Cortex of kidney (tissue), 1 donor: ENCODE measurements around the gene KIRREL3.

ENCODE experiments used
- DNase-seq: peaks from one replicate; lab custom pipeline; 2025; lab: John Stamatoyannopoulos, UW

KIRREL3 gene

GRCh38 chr11:126467471-126467870 is 533.1 kb downstream of the KIRREL3 start:
- DNase-seq: no peak

GRCh38 chr11:126467046-126467370 is 533.6 kb downstream of the KIRREL3 start:
- DNase-seq: no peak

GRCh38 chr11:126466236-126467045 is 534.1 kb downstream of the KIRREL3 start:
- DNase-seq: no peak

GRCh38 chr11:126465573-126466188 is 534.9 kb downstream of the KIRREL3 start:
- no peak for DNase-seq

GRCh38 chr11:126464796-126465195 is 535.8 kb downstream of the KIRREL3 start:
- no peak for DNase-seq

- no peak for DNase-seq
Observed at GRCh38 chr11:126462422-126462821, 538.1 kb downstream of the KIRREL3 start.

GRCh38 chr11:126461996-126462395 is 538.6 kb downstream of the KIRREL3 start:
- no peak for DNase-seq

GRCh38 chr11:126461096-126461440 is 539.5 kb downstream of the KIRREL3 start:
- no peak for DNase-seq

- DNase-seq: no peak
Observed at GRCh38 chr11:126460417-126461095, 540.0 kb downstream of the KIRREL3 start.

- no peak for DNase-seq
Observed at GRCh38 chr11:126459691-126460281, 540.8 kb downstream of the KIRREL3 start.

GRCh38 chr11:126457817-126458216 is 542.8 kb downstream of the KIRREL3 start:
- no peak for DNase-seq

GRCh38 chr11:126456783-126457542 is 543.6 kb downstream of the KIRREL3 start:
- no peak for DNase-seq

- DNase-seq: no peak
Observed at GRCh38 chr11:126456089-126456488, 544.5 kb downstream of the KIRREL3 start.

- no peak for DNase-seq
Observed at GRCh38 chr11:126452241-126453101, 548.1 kb downstream of the KIRREL3 start.

GRCh38 chr11:126451211-126451802 is 549.3 kb downstream of the KIRREL3 start:
- no peak for DNase-seq

GRCh38 chr11:126450806-126451205 is 549.8 kb downstream of the KIRREL3 start:
- no peak for DNase-seq

GRCh38 chr11:126450198-126450597 is 550.4 kb downstream of the KIRREL3 start:
- no peak for DNase-seq

- DNase-seq: no peak
Observed at GRCh38 chr11:126446581-126446980, 554.0 kb downstream of the KIRREL3 start.

GRCh38 chr11:126444072-126444471 is 556.5 kb downstream of the KIRREL3 start:
- no peak for DNase-seq

- no peak for DNase-seq
Observed at GRCh38 chr11:126443120-126443519, 557.5 kb downstream of the KIRREL3 start.
